ENCODE measurements around the gene WDCP.

WDCP gene

DNA sequence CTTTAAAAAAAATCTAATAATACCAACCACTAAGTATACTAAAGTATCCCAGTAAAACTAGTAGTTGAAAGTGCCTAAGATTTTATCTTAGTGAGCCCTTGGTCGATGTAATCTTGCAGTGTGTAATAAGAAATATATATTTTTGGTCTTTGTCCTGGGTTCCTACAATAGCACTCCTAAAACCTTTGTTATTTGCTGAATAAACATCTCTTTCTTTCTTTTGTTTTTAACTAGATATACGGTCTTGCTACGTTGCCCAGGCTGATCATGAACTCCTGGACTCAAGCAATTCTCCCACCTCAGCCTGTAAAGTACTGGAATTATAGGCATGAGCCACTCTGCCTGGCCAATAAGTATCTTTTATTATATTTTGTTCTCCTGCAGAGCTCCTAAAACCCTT, 39.8 kb upstream of the WDCP start:
- Histone ChIP-seq H3K27me3 (ENCODE audit: insufficient read depth, low read length, poor library complexity) (no peaks in the 10 kb centered on the region), H3K4me3 (ENCODE audit: low read depth in 1 of 2, low read length in 2 of 2) (no peak overlapping the region), H3K9ac (ENCODE audit: low read depth, low read length) (no peak overlapping the region), H2AFZ (ENCODE audit: low read depth, low read length) (no peak overlapping the region), H3K9me3 (ENCODE audit: insufficient read depth, low read length, severe bottlenecking) (no peaks in the 10 kb centered on the region), H3K4me1 (ENCODE audit: insufficient read depth, low read length) (peaks cover 18% of the 10 kb centered on the region), H3K4me2 (ENCODE audit: insufficient read depth, low read length) (no peak overlapping the region), H3K79me2 (ENCODE audit: insufficient read depth, low read length) (no peaks in the 10 kb centered on the region), H3K27ac (ENCODE audit: low read length) (no peak overlapping the region), H4K20me1 (ENCODE audit: insufficient read depth, low read length) (no peaks in the 10 kb centered on the region), H3K36me3 (ENCODE audit: insufficient read depth, low read length) (no peaks in the 10 kb centered on the region; the same call in 1 of the 2 replicates)
- TF ChIP-seq, protein P1, sequence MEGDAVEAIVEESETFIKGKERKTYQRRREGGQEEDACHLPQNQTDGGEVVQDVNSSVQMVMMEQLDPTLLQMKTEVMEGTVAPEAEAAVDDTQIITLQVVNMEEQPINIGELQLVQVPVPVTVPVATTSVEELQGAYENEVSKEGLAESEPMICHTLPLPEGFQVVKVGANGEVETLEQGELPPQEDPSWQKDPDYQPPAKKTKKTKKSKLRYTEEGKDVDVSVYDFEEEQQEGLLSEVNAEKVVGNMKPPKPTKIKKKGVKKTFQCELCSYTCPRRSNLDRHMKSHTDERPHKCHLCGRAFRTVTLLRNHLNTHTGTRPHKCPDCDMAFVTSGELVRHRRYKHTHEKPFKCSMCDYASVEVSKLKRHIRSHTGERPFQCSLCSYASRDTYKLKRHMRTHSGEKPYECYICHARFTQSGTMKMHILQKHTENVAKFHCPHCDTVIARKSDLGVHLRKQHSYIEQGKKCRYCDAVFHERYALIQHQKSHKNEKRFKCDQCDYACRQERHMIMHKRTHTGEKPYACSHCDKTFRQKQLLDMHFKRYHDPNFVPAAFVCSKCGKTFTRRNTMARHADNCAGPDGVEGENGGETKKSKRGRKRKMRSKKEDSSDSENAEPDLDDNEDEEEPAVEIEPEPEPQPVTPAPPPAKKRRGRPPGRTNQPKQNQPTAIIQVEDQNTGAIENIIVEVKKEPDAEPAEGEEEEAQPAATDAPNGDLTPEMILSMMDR (IDR thresholded peaks at IDR 0.05; ENCODE audit: borderline replicate concordance, extremely low read depth, low read length, poor library complexity, severe bottlenecking): no peak
- no peak for TF ChIP-seq EZH2 (IDR thresholded peaks at IDR 0.05; ENCODE audit: borderline replicate concordance, low read depth, low read length, severe bottlenecking)
- no peak for DNase-seq
- no peak for ATAC-seq (ENCODE audit: insufficient read depth, low read depth)

DNA sequence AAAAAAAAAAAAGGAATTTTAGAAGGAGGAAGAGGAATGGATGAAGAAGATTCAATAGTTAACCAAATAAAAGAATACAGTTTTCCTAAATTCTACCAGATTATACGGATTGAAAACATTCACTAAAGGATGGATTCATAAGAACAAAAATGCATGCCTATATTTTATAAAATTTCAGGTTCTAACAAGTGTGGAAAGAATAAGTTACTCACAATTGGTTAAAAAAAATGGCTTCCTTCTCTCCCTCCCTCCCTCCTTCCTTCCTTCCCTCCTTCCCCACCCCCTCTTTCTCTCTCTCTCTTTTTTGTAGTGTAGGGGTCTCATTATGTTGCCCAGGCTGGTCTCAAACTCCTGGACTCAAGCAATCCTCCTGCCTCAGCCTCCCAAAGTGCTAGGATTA, 39.0 kb upstream of the WDCP start:
- Histone ChIP-seq H3K27me3 (ENCODE audit: insufficient read depth, low read length, poor library complexity) (no peaks in the 10 kb centered on the region), H3K4me1 (ENCODE audit: insufficient read depth, low read length) (peaks cover 18% of the 10 kb centered on the region), H4K20me1 (ENCODE audit: insufficient read depth, low read length) (no peaks in the 10 kb centered on the region), H3K27ac (ENCODE audit: low read length) (no peak overlapping the region), H2AFZ (ENCODE audit: low read depth, low read length) (no peak overlapping the region), H3K79me2 (ENCODE audit: insufficient read depth, low read length) (no peaks in the 10 kb centered on the region), H3K9ac (ENCODE audit: low read depth, low read length) (no peak overlapping the region), H3K9me3 (ENCODE audit: insufficient read depth, low read length, severe bottlenecking) (no peaks in the 10 kb centered on the region), H3K4me3 (ENCODE audit: low read depth in 1 of 2, low read length in 2 of 2) (no peak overlapping the region), H3K36me3 (ENCODE audit: insufficient read depth, low read length) (no peaks in the 10 kb centered on the region; the same call in 1 of the 2 replicates), H3K4me2 (ENCODE audit: insufficient read depth, low read length) (no peak overlapping the region)
- no peak for ATAC-seq (ENCODE audit: insufficient read depth, low read depth)
- TF ChIP-seq, protein P1 (IDR thresholded peaks at IDR 0.05; ENCODE audit: borderline replicate concordance, extremely low read depth, low read length, poor library complexity, severe bottlenecking): no peak
- no peak for TF ChIP-seq EZH2 (IDR thresholded peaks at IDR 0.05; ENCODE audit: borderline replicate concordance, low read depth, low read length, severe bottlenecking)
- no peak for DNase-seq

DNA sequence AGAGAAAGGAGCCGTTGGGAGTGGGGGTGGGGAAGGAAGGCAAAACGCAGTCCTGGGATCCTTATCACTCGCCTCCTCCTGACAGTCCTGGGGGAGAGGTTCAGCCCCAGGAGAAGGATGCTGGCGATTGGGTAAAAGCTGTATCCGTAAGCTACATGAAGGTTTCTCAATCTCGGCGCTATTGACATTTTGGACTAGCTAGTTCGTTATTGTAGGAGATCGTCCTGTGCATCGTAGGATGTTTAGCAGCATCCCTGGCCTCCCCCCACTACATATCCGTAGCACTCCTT, 38.0 kb upstream of the WDCP start:
- TF ChIP-seq, protein P1 (IDR thresholded peaks at IDR 0.05; ENCODE audit: borderline replicate concordance, extremely low read depth, low read length, poor library complexity, severe bottlenecking): no peak
- no peak for TF ChIP-seq EZH2 (IDR thresholded peaks at IDR 0.05; ENCODE audit: borderline replicate concordance, low read depth, low read length, severe bottlenecking)
- peak overlapping the region; percentile 68; the same call in 1 of the 2 replicates for H3K9ac ChIP-seq (ENCODE audit: low read depth, low read length)
- no peaks in the 10 kb centered on the region for H3K9me3 ChIP-seq (ENCODE audit: insufficient read depth, low read length, severe bottlenecking)
- H3K27me3 ChIP-seq (ENCODE audit: insufficient read depth, low read length, poor library complexity): no peaks in the 10 kb centered on the region
- no peak for DNase-seq
- H3K4me3 ChIP-seq (ENCODE audit: low read depth in 1 of 2, low read length in 2 of 2): peak overlapping the region in 1 of 2 experiments; percentile 84; a peak in 2 of 4 replicates
- no peak overlapping the region; the same call in 1 of the 2 replicates for H3K27ac ChIP-seq (ENCODE audit: low read length)
- no peak for ATAC-seq (ENCODE audit: insufficient read depth, low read depth)
- no peaks in the 10 kb centered on the region for H3K36me3 ChIP-seq (ENCODE audit: insufficient read depth, low read length)
- peak overlapping the region; percentile 91 for H2AFZ ChIP-seq (ENCODE audit: low read depth, low read length)
- H3K79me2 ChIP-seq (ENCODE audit: insufficient read depth, low read length): no peaks in the 10 kb centered on the region
- H3K4me2 ChIP-seq (ENCODE audit: insufficient read depth, low read length): peak overlapping the region; percentile 99
- no peaks in the 10 kb centered on the region for H4K20me1 ChIP-seq (ENCODE audit: insufficient read depth, low read length)
- peaks cover 18% of the 10 kb centered on the region for H3K4me1 ChIP-seq (ENCODE audit: insufficient read depth, low read length)
